HEK293 (cell line): Measurements from ENCODE around the gene C1RL.
A peak's percentile ranks its signal among the peaks of the same experiment; 100 is the strongest.

Experiments used
- GLIS2 ChIP-seq: fragments of 450-650 bp; formaldehyde crosslinking; IDR thresholded peaks from 2 replicates; pipeline ENCODE4 v1.5.1; 2016; ENCODE audit warnings: missing biosample characterization, missing genetic modification characterization
- HIC1 ChIP-seq: fragments of 450-650 bp; formaldehyde crosslinking; IDR thresholded peaks from 2 replicates; pipeline ENCODE4 v1.5.1; 2016; ENCODE audit warnings: missing biosample characterization, missing genetic modification characterization
- KLF7 ChIP-seq: fragments of 450-650 bp; formaldehyde crosslinking; IDR thresholded peaks from 2 replicates; pipeline ENCODE4 v1.5.1; 2016; ENCODE audit warnings: missing biosample characterization, missing genetic modification characterization, borderline replicate concordance
- OSR2 ChIP-seq: fragments of 450-650 bp; formaldehyde crosslinking; IDR thresholded peaks from 2 replicates; pipeline ENCODE4 v1.5.1; 2016; ENCODE audit warnings: missing biosample characterization, missing genetic modification characterization
- PRDM10 ChIP-seq: fragments of 450-650 bp; formaldehyde crosslinking; IDR thresholded peaks from 2 replicates; pipeline ENCODE4 v1.5.1; 2016; ENCODE audit warnings: missing biosample characterization, missing genetic modification characterization
- SP3 ChIP-seq: fragments of 450-650 bp; formaldehyde crosslinking; IDR thresholded peaks from 2 replicates; pipeline ENCODE4 v1.5.1; 2016; ENCODE audit warnings: missing biosample characterization, missing genetic modification characterization
- YY2 ChIP-seq: fragments of 450-650 bp; formaldehyde crosslinking; IDR thresholded peaks from 2 replicates; pipeline ENCODE4 v1.5.1; 2016; ENCODE audit warnings: missing biosample characterization, missing genetic modification characterization
- ZEB2 ChIP-seq: fragments of 450-650 bp; formaldehyde crosslinking; IDR thresholded peaks from 2 replicates; pipeline ENCODE4 v1.5.1; 2016; ENCODE audit warnings: missing biosample characterization, missing genetic modification characterization
- ZFHX2 ChIP-seq: fragments of 450-650 bp; formaldehyde crosslinking; conservative IDR thresholded peaks from 2 replicates; pipeline ENCODE4 v1.5.1; 2016; ENCODE audit warnings: missing biosample characterization, missing genetic modification characterization
- ZIC2 ChIP-seq: fragments of 450-650 bp; formaldehyde crosslinking; IDR thresholded peaks from 2 replicates; pipeline ENCODE4 v1.5.1; 2016; ENCODE audit warnings: missing biosample characterization, missing genetic modification characterization
- ZNF114 ChIP-seq: fragments of 450-650 bp; formaldehyde crosslinking; IDR thresholded peaks from 2 replicates; pipeline ENCODE4 v1.5.0; 2017; ENCODE audit warnings: missing biosample characterization, missing genetic modification characterization
- ZNF132 ChIP-seq: fragments of 450-650 bp; formaldehyde crosslinking; IDR thresholded peaks from 2 replicates; pipeline ENCODE4 v1.5.1; 2017; ENCODE audit warnings: missing biosample characterization, missing genetic modification characterization, borderline replicate concordance
- ZNF133 ChIP-seq: fragments of 450-650 bp; formaldehyde crosslinking; IDR thresholded peaks from 2 replicates; pipeline ENCODE4 v1.5.1; 2016; ENCODE audit warnings: missing biosample characterization, missing genetic modification characterization
- ZNF146 ChIP-seq: fragments of 450-650 bp; formaldehyde crosslinking; IDR thresholded peaks from 2 replicates; pipeline ENCODE4 v1.5.1; 2016; ENCODE audit warnings: missing biosample characterization, missing genetic modification characterization
- ZNF157 ChIP-seq: fragments of 450-650 bp; formaldehyde crosslinking; IDR thresholded peaks from 2 replicates; pipeline ENCODE4 v1.5.1; 2016; ENCODE audit warnings: missing biosample characterization, missing genetic modification characterization
- ZNF2 ChIP-seq: fragments of 450-650 bp; formaldehyde crosslinking; IDR thresholded peaks from 2 replicates; pipeline ENCODE4 v1.5.1; 2016; ENCODE audit warnings: missing biosample characterization, missing genetic modification characterization
- ZNF302 ChIP-seq: fragments of 450-650 bp; formaldehyde crosslinking; IDR thresholded peaks from 2 replicates; pipeline ENCODE4 v1.5.1; 2016; ENCODE audit warnings: missing biosample characterization, missing genetic modification characterization, low read depth
- ZNF350 ChIP-seq: fragments of 450-650 bp; formaldehyde crosslinking; IDR thresholded peaks from 2 replicates; pipeline ENCODE4 v1.5.0; 2017; ENCODE audit warnings: missing biosample characterization, mild to moderate bottlenecking, missing genetic modification characterization
- ZNF513 ChIP-seq: fragments of 450-650 bp; IDR thresholded peaks from 2 replicates; pipeline ENCODE4 v1.5.1; 2018; ENCODE audit warnings: missing biosample characterization, missing genetic modification characterization
- ZNF654 ChIP-seq: fragments of 450-650 bp; formaldehyde crosslinking; IDR thresholded peaks from 2 replicates; pipeline ENCODE4 v1.5.1; 2016; ENCODE audit warnings: low read depth, missing biosample characterization, missing genetic modification characterization
- ZNF707 ChIP-seq: fragments of 450-650 bp; formaldehyde crosslinking; IDR thresholded peaks from 2 replicates; pipeline ENCODE4 v1.5.1; 2016; ENCODE audit warnings: missing biosample characterization, missing genetic modification characterization
- ZSCAN16 ChIP-seq: fragments of 450-650 bp; formaldehyde crosslinking; IDR thresholded peaks from 2 replicates; pipeline ENCODE4 v1.5.1; 2016; ENCODE audit warnings: missing biosample characterization, missing genetic modification characterization
- TF ChIP-seq, protein P1 (sequence below): fragments of 450-650 bp; IDR thresholded peaks from 2 replicates; pipeline ENCODE4 v1.5.1; 2018; ENCODE audit warnings: missing biosample characterization, mild to moderate bottlenecking, missing genetic modification characterization
- TF ChIP-seq, protein P2 (sequence below): fragments of 450-650 bp; formaldehyde crosslinking; IDR thresholded peaks from 2 replicates; pipeline ENCODE4 v1.5.1; 2016; ENCODE audit warnings: missing biosample characterization, missing genetic modification characterization, low read depth
- TF ChIP-seq, protein P3 (sequence below): fragments of 450-650 bp; formaldehyde crosslinking; IDR thresholded peaks from 2 replicates; pipeline ENCODE4 v1.5.1; 2016; ENCODE audit warnings: missing biosample characterization, missing genetic modification characterization
- TF ChIP-seq, protein P4 (sequence below): fragments of 450-650 bp; formaldehyde crosslinking; IDR thresholded peaks from 2 replicates; pipeline ENCODE4 v1.5.1; 2016; ENCODE audit warnings: missing biosample characterization, missing genetic modification characterization

The C1RL gene

GRCh38 chr12:7129872-7130691, 21.1 kb upstream of the C1RL start, which contains the start of gene CLSTN3 (continued):
- no peak for TF ChIP-seq ZNF146 (tag by site-specific recombination)
- TF ChIP-seq ZNF133 (tag by site-specific recombination), result no peak
- TF ChIP-seq SP3 (tag by site-specific recombination), result peak; percentile 89
- TF ChIP-seq, protein P1, sequence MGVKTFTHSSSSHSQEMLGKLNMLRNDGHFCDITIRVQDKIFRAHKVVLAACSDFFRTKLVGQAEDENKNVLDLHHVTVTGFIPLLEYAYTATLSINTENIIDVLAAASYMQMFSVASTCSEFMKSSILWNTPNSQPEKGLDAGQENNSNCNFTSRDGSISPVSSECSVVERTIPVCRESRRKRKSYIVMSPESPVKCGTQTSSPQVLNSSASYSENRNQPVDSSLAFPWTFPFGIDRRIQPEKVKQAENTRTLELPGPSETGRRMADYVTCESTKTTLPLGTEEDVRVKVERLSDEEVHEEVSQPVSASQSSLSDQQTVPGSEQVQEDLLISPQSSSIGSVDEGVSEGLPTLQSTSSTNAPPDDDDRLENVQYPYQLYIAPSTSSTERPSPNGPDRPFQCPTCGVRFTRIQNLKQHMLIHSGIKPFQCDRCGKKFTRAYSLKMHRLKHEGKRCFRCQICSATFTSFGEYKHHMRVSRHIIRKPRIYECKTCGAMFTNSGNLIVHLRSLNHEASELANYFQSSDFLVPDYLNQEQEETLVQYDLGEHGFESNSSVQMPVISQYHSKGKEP (tag by site-specific recombination), result no peak
- peak; percentile 78 for TF ChIP-seq OSR2 (tag by site-specific recombination)
- TF ChIP-seq, protein P2, sequence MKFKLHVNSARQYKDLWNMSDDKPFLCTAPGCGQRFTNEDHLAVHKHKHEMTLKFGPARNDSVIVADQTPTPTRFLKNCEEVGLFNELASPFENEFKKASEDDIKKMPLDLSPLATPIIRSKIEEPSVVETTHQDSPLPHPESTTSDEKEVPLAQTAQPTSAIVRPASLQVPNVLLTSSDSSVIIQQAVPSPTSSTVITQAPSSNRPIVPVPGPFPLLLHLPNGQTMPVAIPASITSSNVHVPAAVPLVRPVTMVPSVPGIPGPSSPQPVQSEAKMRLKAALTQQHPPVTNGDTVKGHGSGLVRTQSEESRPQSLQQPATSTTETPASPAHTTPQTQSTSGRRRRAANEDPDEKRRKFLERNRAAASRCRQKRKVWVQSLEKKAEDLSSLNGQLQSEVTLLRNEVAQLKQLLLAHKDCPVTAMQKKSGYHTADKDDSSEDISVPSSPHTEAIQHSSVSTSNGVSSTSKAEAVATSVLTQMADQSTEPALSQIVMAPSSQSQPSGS (tag by site-specific recombination), result peak; percentile 99
- no peak for TF ChIP-seq ZSCAN16 (tag by site-specific recombination)
- no peak for TF ChIP-seq ZNF350
- no peak for TF ChIP-seq ZNF513
- peak; percentile 78 for TF ChIP-seq ZFHX2
- TF ChIP-seq ZIC2 (tag by site-specific recombination), result peak; percentile 44; the same call in 1 of the 2 replicates
- no peak for TF ChIP-seq ZNF157 (tag by site-specific recombination)
- peak; percentile 92 for TF ChIP-seq GLIS2 (tag by site-specific recombination)
- no peak for TF ChIP-seq ZNF2 (tag by site-specific recombination)
- peak; percentile 8; the same call in 1 of the 2 replicates for TF ChIP-seq KLF7 (tag by site-specific recombination)
- no peak for TF ChIP-seq ZNF654
- peak; percentile 98 for TF ChIP-seq PRDM10
- TF ChIP-seq YY2 (tag by site-specific recombination), result no peak
- TF ChIP-seq ZNF707 (tag by site-specific recombination), result no peak
- no peak for TF ChIP-seq ZNF302 (tag by site-specific recombination)
- TF ChIP-seq ZNF114 (tag by site-specific recombination), result no peak
- TF ChIP-seq HIC1 (tag by site-specific recombination), result peak; percentile 65
- TF ChIP-seq, protein P3, sequence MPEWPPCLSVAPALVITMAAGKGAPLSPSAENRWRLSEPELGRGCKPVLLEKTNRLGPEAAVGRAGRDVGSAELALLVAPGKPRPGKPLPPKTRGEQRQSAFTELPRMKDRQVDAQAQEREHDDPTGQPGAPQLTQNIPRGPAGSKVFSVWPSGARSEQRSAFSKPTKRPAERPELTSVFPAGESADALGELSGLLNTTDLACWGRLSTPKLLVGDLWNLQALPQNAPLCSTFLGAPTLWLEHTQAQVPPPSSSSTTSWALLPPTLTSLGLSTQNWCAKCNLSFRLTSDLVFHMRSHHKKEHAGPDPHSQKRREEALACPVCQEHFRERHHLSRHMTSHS, result no peak
- 0 out of 2 replicates have a peak, but pooled peaks have one; percentile 47 for TF ChIP-seq ZEB2 (tag by site-specific recombination)
- no peak for TF ChIP-seq ZNF132 (tag by site-specific recombination)
- TF ChIP-seq, protein P4, sequence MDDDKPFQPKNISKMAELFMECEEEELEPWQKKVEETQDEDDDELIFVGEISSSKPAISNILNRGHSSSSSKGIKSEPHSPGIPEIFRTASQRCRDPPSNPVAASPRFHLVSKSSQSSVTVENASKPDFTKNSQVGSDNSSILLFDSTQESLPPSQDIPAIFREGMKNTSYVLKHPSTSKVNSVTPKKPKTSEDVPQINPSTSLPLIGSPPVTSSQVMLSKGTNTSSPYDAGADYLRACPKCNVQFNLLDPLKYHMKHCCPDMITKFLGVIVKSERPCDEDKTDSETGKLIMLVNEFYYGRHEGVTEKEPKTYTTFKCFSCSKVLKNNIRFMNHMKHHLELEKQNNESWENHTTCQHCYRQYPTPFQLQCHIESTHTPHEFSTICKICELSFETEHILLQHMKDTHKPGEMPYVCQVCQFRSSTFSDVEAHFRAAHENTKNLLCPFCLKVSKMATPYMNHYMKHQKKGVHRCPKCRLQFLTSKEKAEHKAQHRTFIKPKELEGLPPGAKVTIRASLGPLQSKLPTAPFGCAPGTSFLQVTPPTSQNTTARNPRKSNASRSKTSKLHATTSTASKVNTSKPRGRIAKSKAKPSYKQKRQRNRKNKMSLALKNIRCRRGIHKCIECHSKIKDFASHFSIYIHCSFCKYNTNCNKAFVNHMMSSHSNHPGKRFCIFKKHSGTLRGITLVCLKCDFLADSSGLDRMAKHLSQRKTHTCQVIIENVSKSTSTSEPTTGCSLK (tag by site-specific recombination), result no peak
